GM12873 (cell line): ENCODE measurements around the gene ANKRD18A.

Source experiments
- TF ChIP-seq, protein P1 (sequence below): IDR thresholded peaks from 2 replicates; pipeline ENCODE4 v1.5.1; 2012; ENCODE audit warnings: low read depth, mild to moderate bottlenecking, moderate library complexity, low read length, control low read depth; ENCODE audit not compliant: insufficient read depth; ENCODE audit errors: missing control alignments

The ANKRD18A gene

DNA sequence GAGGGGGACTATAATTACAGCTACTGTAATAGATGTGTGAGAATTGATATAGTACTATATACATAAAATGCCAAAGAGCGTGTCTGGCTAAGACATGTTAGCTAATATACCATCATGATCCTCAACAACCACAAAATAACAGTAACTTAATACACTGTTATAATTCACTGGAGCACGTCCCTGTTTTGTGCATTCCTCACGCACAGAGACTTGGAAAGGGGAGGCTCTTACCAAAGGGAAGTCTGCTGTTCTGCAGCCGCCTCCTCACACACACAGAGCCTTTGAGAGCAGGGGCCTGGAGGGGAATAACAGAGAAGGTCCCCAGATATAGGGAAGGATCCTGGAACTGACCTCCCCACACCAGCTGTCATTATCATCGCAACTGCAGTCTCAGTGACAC, 97.3 kb downstream of the ANKRD18A start:
- TF ChIP-seq, protein P1, sequence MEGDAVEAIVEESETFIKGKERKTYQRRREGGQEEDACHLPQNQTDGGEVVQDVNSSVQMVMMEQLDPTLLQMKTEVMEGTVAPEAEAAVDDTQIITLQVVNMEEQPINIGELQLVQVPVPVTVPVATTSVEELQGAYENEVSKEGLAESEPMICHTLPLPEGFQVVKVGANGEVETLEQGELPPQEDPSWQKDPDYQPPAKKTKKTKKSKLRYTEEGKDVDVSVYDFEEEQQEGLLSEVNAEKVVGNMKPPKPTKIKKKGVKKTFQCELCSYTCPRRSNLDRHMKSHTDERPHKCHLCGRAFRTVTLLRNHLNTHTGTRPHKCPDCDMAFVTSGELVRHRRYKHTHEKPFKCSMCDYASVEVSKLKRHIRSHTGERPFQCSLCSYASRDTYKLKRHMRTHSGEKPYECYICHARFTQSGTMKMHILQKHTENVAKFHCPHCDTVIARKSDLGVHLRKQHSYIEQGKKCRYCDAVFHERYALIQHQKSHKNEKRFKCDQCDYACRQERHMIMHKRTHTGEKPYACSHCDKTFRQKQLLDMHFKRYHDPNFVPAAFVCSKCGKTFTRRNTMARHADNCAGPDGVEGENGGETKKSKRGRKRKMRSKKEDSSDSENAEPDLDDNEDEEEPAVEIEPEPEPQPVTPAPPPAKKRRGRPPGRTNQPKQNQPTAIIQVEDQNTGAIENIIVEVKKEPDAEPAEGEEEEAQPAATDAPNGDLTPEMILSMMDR: no peak

DNA sequence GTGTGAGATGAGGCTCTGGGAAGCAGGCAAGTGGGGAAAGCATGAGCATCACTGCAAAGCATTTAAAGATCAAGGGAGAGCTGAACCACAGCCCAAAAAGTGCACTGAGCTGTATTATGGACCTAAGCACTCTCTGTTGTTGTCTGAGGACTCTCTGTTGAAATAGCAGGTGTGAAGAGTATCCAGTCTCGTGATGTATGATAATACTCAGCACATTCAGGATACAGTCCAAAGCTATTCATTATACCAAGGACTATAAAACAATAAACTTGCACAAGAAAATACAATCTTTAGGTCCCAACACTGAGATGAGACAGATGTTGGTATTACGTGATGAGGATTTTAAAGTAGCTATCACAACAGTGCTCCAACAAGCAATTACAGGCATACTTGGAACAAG, 98.6 kb downstream of the ANKRD18A start:
- TF ChIP-seq, protein P1: no peak
